Prostate gland (tissue), 2 donors: Measurements from ENCODE around the gene TP53RK. TPM values are rescaled to one million over a fixed set of nuclear protein-coding genes. Genes with fewer than 3 reads are reported as not detected.

Experiments
- DNase-seq: peaks from one replicate; pipeline ENCODE4 v3.0.0-alpha.2; 2019; ENCODE audit warnings: low spot score
- H3K27ac ChIP-seq, 2 donors: fragments of 200-600 bp; sonication (generic); 2 replicates each; pipeline ENCODE4 v1.5.1; 2017 to 2019
- H3K27me3 ChIP-seq: fragments of 200-600 bp; sonication (generic); replicated peaks from 2 replicates; pipeline ENCODE4 v1.5.1; 2019; ENCODE audit not compliant: insufficient read depth
- H3K36me3 ChIP-seq, 2 donors: fragments of 200-600 bp; sonication (generic); 1 replicate in 1 of 2; 2 replicates in 1 of 2; pipeline versions ENCODE4 v1.5.1 to v1.8.1; 2017 to 2019
- H3K4me1 ChIP-seq: fragments of 200-600 bp; sonication (generic); replicated peaks from 2 replicates; pipeline ENCODE4 v1.5.1; 2019
- H3K4me3 ChIP-seq, 2 donors: fragments of 200-600 bp; sonication (generic); 2 replicates each; pipeline ENCODE4 v1.5.1; 2017 to 2019
- H3K9me3 ChIP-seq: fragments of 200-600 bp; sonication (generic); 2 replicates; pipeline ENCODE4 v1.5.1; 2017
- CTCF ChIP-seq, 4 experiments: fragments of 200-600 bp in 2 of 4; fragments of 450-650 bp in 2 of 4; sonication (generic) in 2 of 4; IDR thresholded peaks; 1 replicate in 3 of 4; 2 replicates in 1 of 4; pipeline ENCODE4 v1.5.1; 2016 to 2019; ENCODE audit warnings: antibody characterized with exemption in 4 of 4, mild to moderate bottlenecking in 2 of 4, moderate library complexity in 2 of 4
- POLR2A ChIP-seq: fragments of 450-650 bp; IDR thresholded peaks from one replicate; pipeline ENCODE4 v1.6.1; 2016; ENCODE audit warnings: antibody characterized with exemption, mild to moderate bottlenecking
- POLR2AphosphoS5 ChIP-seq: sonication (generic); formaldehyde crosslinking; IDR thresholded peaks from one replicate; pipeline ENCODE4 v1.6.1; 2017; ENCODE audit warnings: antibody characterized with exemption
- WGBS: methylation state at CpG from one replicate; pipeline ENCODE4 v1.1.5; 2018; 5-methylcytosine and 5-hydroxymethylcytosine counted together
- intact Hi-C: fragments of 100-400 bp; cut with DNase I; formaldehyde crosslinking; loops from one replicate; pipeline ENCODE4 v1.14.2; 2022
- total RNA-seq, 2 donors: library from RNA; depleted of rRNA; stranded (reverse); fragments of >200 nt; gene quantifications; one replicate each; pipeline ENCODE4 v1.1.0, GENCODE V29; 2016

TP53RK gene
- total RNA-seq, 2 donors from 2014 or later = 23.2 to 29.6 TPM

GRCh38 chr20:46641424-46641823 lies 47.8 kb downstream of the TP53RK start:
- TF ChIP-seq POLR2AphosphoS5 (no peak), POLR2A (no peak), CTCF (IDR thresholded peaks at IDR 0.05) (no peak)
- intact Hi-C loops = no loop called here
- Histone ChIP-seq H3K36me3 (no peaks in the 10 kb centered on the region), H3K4me1 (no peaks in the 10 kb centered on the region), H3K9me3 (no peaks in the 10 kb centered on the region), H3K4me3 (no peak overlapping the region), H3K27ac (no peak overlapping the region), H3K27me3 (no peaks in the 10 kb centered on the region)
- DNase-seq = no peak

GRCh38 chr20:46640536-46641311 lies 48.5 kb downstream of the TP53RK start:
- no peaks in the 10 kb centered on the region for H3K9me3 ChIP-seq
- no peak overlapping the region for H3K4me3 ChIP-seq
- no peak overlapping the region for H3K27ac ChIP-seq
- 47% methylated on average over 14 of the region's 14 CpGs for WGBS
- intact Hi-C loops = no loop called here
- H3K27me3 ChIP-seq = no peaks in the 10 kb centered on the region
- TF ChIP-seq CTCF (IDR thresholded peaks at IDR 0.05) = no peak
- TF ChIP-seq POLR2AphosphoS5 = no peak
- TF ChIP-seq POLR2A = no peak
- no peaks in the 10 kb centered on the region for H3K4me1 ChIP-seq
- DNase-seq = no peak
- H3K36me3 ChIP-seq = no peaks in the 10 kb centered on the region

GRCh38 chr20:46640044-46640443 lies 49.2 kb downstream of the TP53RK start:
- WGBS = 86% methylated on average over 6 of the region's 6 CpGs
- DNase-seq = no peak
- no peak overlapping the region for H3K27ac ChIP-seq
- TF ChIP-seq POLR2A (no peak), CTCF (IDR thresholded peaks at IDR 0.05) (no peak), POLR2AphosphoS5 (no peak)
- intact Hi-C loops = no loop called here
- no peaks in the 10 kb centered on the region for H3K27me3 ChIP-seq
- no peak overlapping the region for H3K4me3 ChIP-seq
- no peaks in the 10 kb centered on the region for H3K36me3 ChIP-seq
- no peaks in the 10 kb centered on the region for H3K4me1 ChIP-seq
- no peaks in the 10 kb centered on the region for H3K9me3 ChIP-seq

GRCh38 chr20:46639587-46639986 lies 49.7 kb downstream of the TP53RK start:
- H3K4me3 ChIP-seq = no peak overlapping the region
- H3K27me3 ChIP-seq = no peaks in the 10 kb centered on the region
- no peaks in the 10 kb centered on the region for H3K4me1 ChIP-seq
- no peaks in the 10 kb centered on the region for H3K36me3 ChIP-seq
- H3K27ac ChIP-seq = no peak overlapping the region
- DNase-seq = no peak
- TF ChIP-seq POLR2AphosphoS5 (no peak), POLR2A (no peak), CTCF (IDR thresholded peaks at IDR 0.05) (no peak)
- intact Hi-C loops = no loop called here
- 96% methylated on average over 3 of the region's 3 CpGs for WGBS
- no peaks in the 10 kb centered on the region for H3K9me3 ChIP-seq

- Histone ChIP-seq H3K4me3 (no peak overlapping the region), H3K4me1 (no peaks in the 10 kb centered on the region), H3K36me3 (no peaks in the 10 kb centered on the region), H3K9me3 (no peaks in the 10 kb centered on the region), H3K27me3 (no peaks in the 10 kb centered on the region), H3K27ac (no peak overlapping the region)
- WGBS = 95% methylated on average over 4 of the region's 4 CpGs
- TF ChIP-seq CTCF (IDR thresholded peaks at IDR 0.05) (no peak), POLR2AphosphoS5 (no peak), POLR2A (no peak)
- DNase-seq = no peak
- intact Hi-C loops = no loop called here
Measured at GRCh38 chr20:46638898-46639274, 50.4 kb downstream of the TP53RK start.
